B cell (primary cell): ENCODE results near the gene AKIRIN1. TPM values are rescaled to one million over a fixed set of nuclear protein-coding genes. Genes with fewer than 3 reads are reported as not detected.
"Not testable (repeated sequence)": the region's sequence is repeated elsewhere in the genome, so short reads cannot be mapped to it uniquely, and the experiment has no call there.

ENCODE experiments used
- ATAC-seq: fragments of 200-7000 bp; cut with Tn5 transposase; one replicate; pipeline ENCODE4 v1.10.0; 2021; ENCODE audit warnings: low read depth, mild to moderate bottlenecking, moderate number of reproducible peaks, moderate library complexity
- CTCF ChIA-PET: fragments of 350-600 bp; sonication (Branson Sonifier 250); formaldehyde crosslinking; loops from one replicate; lab custom pipeline; 2021; ENCODE audit warnings: antibody characterized with exemption, inconsistent platforms; lab: Charles Lee
- POLR2A ChIA-PET: fragments of 350-600 bp; sonication (Branson Sonifier 250); formaldehyde crosslinking; loops from one replicate; lab custom pipeline; 2021; ENCODE audit warnings: antibody characterized with exemption; lab: Charles Lee
- DNase-seq: peaks from one replicate; pipeline ENCODE4 v3.0.0; 2013
- H2AFZ ChIP-seq: 2 replicates; pipeline ENCODE4 v1.6.1; 2012; ENCODE audit warnings: mild to moderate bottlenecking, low read depth, low read length; ENCODE audit not compliant: insufficient read depth, poor library complexity, severe bottlenecking
- H3K27ac ChIP-seq, 2 donors: 1 replicate in 1 of 2; 2 replicates in 1 of 2; pipeline ENCODE4 v1.5.1; 2012 to 2013; ENCODE audit warnings: low read length in 2 of 2, mild to moderate bottlenecking in 2 of 2, moderate library complexity in 1 of 2
- H3K27me3 ChIP-seq, 4 experiments: fragments of 200-600 bp in 1 of 4; sonication (generic) in 1 of 4; replicated peaks in 1 of 4; 1 replicate in 2 of 4; 2 replicates in 2 of 4; pipeline versions ENCODE4 v1.6.1 to v1.7.0; 2013 to 2016; ENCODE audit warnings: low read length in 3 of 4, mild to moderate bottlenecking in 2 of 4, mixed read lengths in 1 of 4, moderate library complexity in 1 of 4; ENCODE audit not compliant: insufficient read depth in 4 of 4, control insufficient read depth in 3 of 4; ENCODE audit errors: control extremely low read depth in 1 of 4
- H3K36me3 ChIP-seq, 2 experiments: replicated peaks in 1 of 2; 1 replicate in 1 of 2; 2 replicates in 1 of 2; pipeline versions ENCODE4 v1.6.1 to v1.7.1; 2013; ENCODE audit warnings: low read length in 1 of 2; ENCODE audit not compliant: insufficient read depth in 2 of 2, control insufficient read depth in 1 of 2; ENCODE audit errors: control extremely low read depth in 1 of 2, extremely low read depth in 1 of 2
- H3K4me1 ChIP-seq, 2 donors: fragments of 200-600 bp in 1 of 2; sonication (generic) in 1 of 2; 1 replicate in 1 of 2; 2 replicates in 1 of 2; pipeline versions ENCODE4 v1.5.1 to v1.6.1; 2013 to 2017; ENCODE audit warnings: low read length in 2 of 2; ENCODE audit not compliant: control insufficient read depth in 2 of 2, insufficient read depth in 2 of 2
- H3K4me2 ChIP-seq: replicated peaks from 2 replicates; pipeline ENCODE3; 2012; ENCODE audit warnings: mild to moderate bottlenecking, low read depth, low read length; ENCODE audit not compliant: poor library complexity, severe bottlenecking
- H3K4me3 ChIP-seq, 5 experiments: fragments of 200-600 bp in 1 of 5; sonication (generic) in 1 of 5; 1 replicate in 3 of 5; 2 replicates in 2 of 5; pipeline versions ENCODE4 v1.5.1 to v1.7.0; 2011 to 2016; ENCODE audit warnings: low read length in 4 of 5, mild to moderate bottlenecking in 4 of 5, low read depth in 2 of 5, control low read depth in 1 of 5, moderate library complexity in 1 of 5; ENCODE audit not compliant: insufficient read depth in 1 of 5; ENCODE audit errors: control extremely low read depth in 1 of 5, extremely low read depth in 1 of 5
- H3K79me2 ChIP-seq: fragments of 200-600 bp; sonication (generic); one replicate; pipeline ENCODE4 v1.6.0; 2016; ENCODE audit warnings: low read length; ENCODE audit not compliant: control insufficient read depth, insufficient read depth
- H3K9ac ChIP-seq: fragments of 200-600 bp; sonication (generic); 2 replicates; pipeline ENCODE4 v1.6.1; 2017; ENCODE audit warnings: mild to moderate bottlenecking, low read length, moderate library complexity
- H3K9me3 ChIP-seq, 3 donors: one replicate each; pipeline versions ENCODE4 v1.6.1 to v1.7.1; 2013; ENCODE audit warnings: low read length in 2 of 3; ENCODE audit not compliant: control insufficient read depth in 2 of 3, insufficient read depth in 1 of 3; ENCODE audit errors: control extremely low read depth in 1 of 3
- H4K20me1 ChIP-seq: 2 replicates; pipeline ENCODE4 v1.6.0; 2012; ENCODE audit warnings: mild to moderate bottlenecking, low read length; ENCODE audit not compliant: insufficient read depth, control insufficient read depth, poor library complexity, severe bottlenecking
- H3K27ac Mint-ChIP-seq: one replicate; pipeline ENCODE4 v1.8.0; 2021; ENCODE audit warnings: mixed read lengths
- H3K27me3 Mint-ChIP-seq: one replicate; pipeline ENCODE4 v1.8.0; 2021; ENCODE audit warnings: mixed read lengths
- H3K4me1 Mint-ChIP-seq: one replicate; pipeline ENCODE4 v1.8.0; 2021; ENCODE audit warnings: mixed read lengths
- H3K4me3 Mint-ChIP-seq: one replicate; pipeline ENCODE4 v1.8.0; 2021; ENCODE audit warnings: mixed read lengths
- H3K9me3 Mint-ChIP-seq: one replicate; pipeline ENCODE4 v1.8.0; 2022; ENCODE audit warnings: mixed read lengths; ENCODE audit not compliant: insufficient read depth
- CTCF ChIP-seq: fragments of 200-600 bp; IDR thresholded peaks from one replicate; pipeline ENCODE4 v1.8.0; 2022; ENCODE audit warnings: antibody characterized with exemption, mild to moderate bottlenecking
- EZH2 ChIP-seq: IDR thresholded peaks from 2 replicates; pipeline ENCODE4 v1.6.1; 2012; ENCODE audit warnings: borderline replicate concordance, low read depth, mild to moderate bottlenecking, moderate library complexity, low read length; ENCODE audit not compliant: insufficient read depth, poor library complexity, severe bottlenecking
- WGBS: methylation state at CpG from one replicate; pipeline ENCODE4 v1.1.5; 2013; ENCODE audit warnings: missing lambda C conversion rate; ENCODE audit not compliant: insufficient coverage; 5-methylcytosine and 5-hydroxymethylcytosine counted together
- intact Hi-C: fragments of 100-400 bp; cut with micrococcal nuclease; formaldehyde crosslinking; loops from one replicate; pipeline ENCODE4 v1.10.0; 2022
- polyA plus RNA-seq: library from polyadenylated mRNA; depleted of rRNA; stranded (reverse); fragments of >200 nt; gene quantifications from 2 replicates; pipeline ENCODE4 v1.2.3, GENCODE V29; 2012
- total RNA-seq, 2 donors: library from RNA; stranded (reverse); fragments of 120-200 nt in 1 of 2; gene quantifications; 1 replicate in 1 of 2; 2 replicates in 1 of 2; pipeline versions ENCODE4 v1.2.3 to v1.2.4, GENCODE V29; 2013 to 2022

Gene AKIRIN1
- total and polyA plus RNA-seq, 2 donors (not counting 1 experiment from before 2014, with no cell fraction given), result 36.5 to 59.7 TPM

- Mint-ChIP-seq H3K27me3 (no peaks in the 10 kb centered on the region), H3K4me3 (no peak overlapping the region), H3K4me1 (peaks cover 2% of the 10 kb centered on the region), H3K27ac (no peak overlapping the region), H3K9me3 (no peaks in the 10 kb centered on the region)
- Histone ChIP-seq H3K79me2 (no peaks in the 10 kb centered on the region), H3K9ac (no peak overlapping the region), H3K4me3 (no peak overlapping the region), H3K27me3 (no peaks in the 10 kb centered on the region), H3K27ac (no peak overlapping the region), H3K4me1 (no peaks in the 10 kb centered on the region), H4K20me1 (no peaks in the 10 kb centered on the region), H3K36me3 (peaks cover 8 to 53% of the 10 kb centered on the region in 2 experiments), H3K9me3 (no peaks in the 10 kb centered on the region), H2AFZ (no peak overlapping the region), H3K4me2 (no peak overlapping the region)
- intact Hi-C loops, result no loop called here
- POLR2A ChIA-PET, result no interaction called here
- no peak for DNase-seq
- WGBS, result 97% methylated on average over 10 of the region's 13 CpGs
- CTCF ChIA-PET, result interaction anchor here (0.5 kb wide), 1 partner anchor 95 kb away, joined by 3 read pairs; no protein-coding TSS in a partner anchor
- no peak for TF ChIP-seq CTCF
- no peak for TF ChIP-seq EZH2
- ATAC-seq, result no peak
Observed at GRCh38 chr1:39006726-39007645, 15.9 kb downstream of the AKIRIN1 start.

- H3K4me3 Mint-ChIP-seq, intact Hi-C loops, H3K9me3 Mint-ChIP-seq, H3K27ac ChIP-seq, H3K79me2 ChIP-seq, H3K27me3 ChIP-seq, H2AFZ ChIP-seq, H3K9ac ChIP-seq, DNase-seq, H3K4me1 ChIP-seq, ATAC-seq, H3K4me1 Mint-ChIP-seq, H3K9me3 ChIP-seq, H4K20me1 ChIP-seq, POLR2A ChIA-PET, H3K4me3 ChIP-seq, H3K27me3 Mint-ChIP-seq, CTCF ChIA-PET, H3K27ac Mint-ChIP-seq, H3K36me3 ChIP-seq, H3K4me2 ChIP-seq: not testable (repeated sequence)
- 100% methylated on average over 3 of the region's 8 CpGs for WGBS
Observed at GRCh38 chr1:39014956-39015355, 23.9 kb downstream of the AKIRIN1 start.
